Nephron (organoid): Measurements from ENCODE around the gene MICALL2.
"Not testable (repeated sequence)": the region's sequence is repeated elsewhere in the genome, so short reads cannot be mapped to it uniquely, and the experiment has no call there.

Experiments
- H3K27ac Mint-ChIP-seq, 3 experiments: 2 replicates each; pipeline ENCODE4 v1.8.0; 2020; ENCODE audit warnings: mixed read lengths in 3 of 3, mild to moderate bottlenecking in 2 of 3, moderate library complexity in 1 of 3
- H3K27me3 Mint-ChIP-seq: 2 replicates; pipeline ENCODE4 v1.8.0; 2021; ENCODE audit warnings: low read depth, mild to moderate bottlenecking, moderate library complexity, mixed read lengths
- H3K36me3 Mint-ChIP-seq: 2 replicates; pipeline ENCODE4 v1.8.0; 2020; ENCODE audit warnings: low read depth, mixed read lengths
- H3K4me1 Mint-ChIP-seq: 2 replicates; pipeline ENCODE4 v1.8.0; 2020; ENCODE audit warnings: mixed read lengths
- H3K4me3 Mint-ChIP-seq, 3 experiments: 2 replicates each; pipeline ENCODE4 v1.8.0; 2020; ENCODE audit warnings: mild to moderate bottlenecking in 3 of 3, mixed read lengths in 3 of 3, moderate library complexity in 2 of 3
- H3K9me3 Mint-ChIP-seq: 2 replicates; pipeline ENCODE4 v1.8.0; 2020; ENCODE audit warnings: mixed read lengths
- CTCF ChIP-seq, 3 experiments: fragments of 200-600 bp; sonication (generic); IDR thresholded peaks; one replicate each; pipeline ENCODE4 v1.5.0; 2021; ENCODE audit warnings: antibody characterized with exemption in 3 of 3; ENCODE audit not compliant: unreplicated experiment in 3 of 3

MICALL2 gene

GRCh38 chr7:1445341-1445740 is 13.9 kb downstream of the MICALL2 start:
- no peak for TF ChIP-seq CTCF (IDR thresholded peaks at IDR 0.05; ENCODE audit: unreplicated experiment in 3 of 3)
- no peaks in the 10 kb centered on the region for H3K27me3 Mint-ChIP-seq
- no peaks in the 10 kb centered on the region for H3K9me3 Mint-ChIP-seq
- no peaks in the 10 kb centered on the region for H3K4me1 Mint-ChIP-seq
- no peaks in the 10 kb centered on the region for H3K36me3 Mint-ChIP-seq
- no peak overlapping the region for H3K4me3 Mint-ChIP-seq
- no peak overlapping the region for H3K27ac Mint-ChIP-seq

- H3K9me3 Mint-ChIP-seq: no peaks in the 10 kb centered on the region
- H3K27me3 Mint-ChIP-seq: no peaks in the 10 kb centered on the region
- no peak overlapping the region for H3K27ac Mint-ChIP-seq
- H3K36me3 Mint-ChIP-seq: no peaks in the 10 kb centered on the region
- no peaks in the 10 kb centered on the region for H3K4me1 Mint-ChIP-seq
- TF ChIP-seq CTCF (IDR thresholded peaks at IDR 0.05; ENCODE audit: unreplicated experiment in 3 of 3): no peak
- H3K4me3 Mint-ChIP-seq: no peak overlapping the region
Observed at GRCh38 chr7:1444925-1445322, 14.3 kb downstream of the MICALL2 start.

GRCh38 chr7:1444214-1444924 is 14.9 kb downstream of the MICALL2 start:
- Mint-ChIP-seq H3K4me3 (no peak overlapping the region), H3K27ac (no peak overlapping the region)
- TF ChIP-seq CTCF (IDR thresholded peaks at IDR 0.05; ENCODE audit: unreplicated experiment in 3 of 3): no peak

DNA sequence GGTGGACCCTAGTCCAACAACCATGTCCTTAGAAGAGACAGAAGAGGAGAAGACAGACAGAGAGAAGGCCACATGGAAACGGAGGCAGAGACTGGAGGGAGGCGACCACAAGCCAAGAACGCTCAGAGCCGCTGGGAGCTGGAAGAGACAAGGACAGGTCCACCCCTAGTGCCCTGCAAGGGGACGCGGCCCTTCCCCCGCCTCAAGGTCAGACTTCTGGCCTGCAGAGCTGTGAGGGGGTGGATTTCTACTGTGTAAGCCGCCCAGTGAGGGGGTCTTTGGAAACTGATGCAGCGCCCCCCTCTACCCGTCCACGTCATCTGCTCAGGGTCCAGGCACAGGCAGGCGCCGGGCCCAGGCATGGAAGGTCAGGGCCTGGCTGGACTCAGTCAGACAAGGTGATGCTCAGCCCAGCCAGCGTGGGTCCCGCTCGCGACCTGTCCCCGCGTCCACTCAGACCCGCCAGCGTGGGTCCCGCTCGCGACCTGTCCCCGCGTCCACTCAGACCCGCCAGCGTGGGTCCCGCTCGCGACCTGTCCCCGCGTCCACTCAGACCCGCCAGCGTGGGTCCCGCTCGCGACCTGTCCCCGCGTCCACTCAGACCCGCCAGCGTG is 15.6 kb downstream of the MICALL2 start:
- not testable (repeated sequence) for H3K9me3 Mint-ChIP-seq, H3K36me3 Mint-ChIP-seq, H3K27me3 Mint-ChIP-seq, H3K4me1 Mint-ChIP-seq, H3K4me3 Mint-ChIP-seq
- peak overlapping the region in 1 of 3 experiments; percentile 34 for H3K27ac Mint-ChIP-seq

More at GRCh38 chr7:1444214-1444924, 14.9 kb downstream of the MICALL2 start:
- Mint-ChIP-seq H3K9me3 (no peaks in the 10 kb centered on the region), H3K27me3 (no peaks in the 10 kb centered on the region), H3K36me3 (no peaks in the 10 kb centered on the region), H3K4me1 (no peaks in the 10 kb centered on the region)

- TF ChIP-seq CTCF (IDR thresholded peaks at IDR 0.05; ENCODE audit: unreplicated experiment in 3 of 3): no peak
- H3K27me3 Mint-ChIP-seq: no peaks in the 10 kb centered on the region
- H3K9me3 Mint-ChIP-seq: no peaks in the 10 kb centered on the region
- H3K4me1 Mint-ChIP-seq: no peaks in the 10 kb centered on the region
- H3K36me3 Mint-ChIP-seq: no peaks in the 10 kb centered on the region
- no peak overlapping the region for H3K27ac Mint-ChIP-seq
- H3K4me3 Mint-ChIP-seq: no peak overlapping the region
Observed at GRCh38 chr7:1442355-1443124, 16.7 kb downstream of the MICALL2 start.

DNA sequence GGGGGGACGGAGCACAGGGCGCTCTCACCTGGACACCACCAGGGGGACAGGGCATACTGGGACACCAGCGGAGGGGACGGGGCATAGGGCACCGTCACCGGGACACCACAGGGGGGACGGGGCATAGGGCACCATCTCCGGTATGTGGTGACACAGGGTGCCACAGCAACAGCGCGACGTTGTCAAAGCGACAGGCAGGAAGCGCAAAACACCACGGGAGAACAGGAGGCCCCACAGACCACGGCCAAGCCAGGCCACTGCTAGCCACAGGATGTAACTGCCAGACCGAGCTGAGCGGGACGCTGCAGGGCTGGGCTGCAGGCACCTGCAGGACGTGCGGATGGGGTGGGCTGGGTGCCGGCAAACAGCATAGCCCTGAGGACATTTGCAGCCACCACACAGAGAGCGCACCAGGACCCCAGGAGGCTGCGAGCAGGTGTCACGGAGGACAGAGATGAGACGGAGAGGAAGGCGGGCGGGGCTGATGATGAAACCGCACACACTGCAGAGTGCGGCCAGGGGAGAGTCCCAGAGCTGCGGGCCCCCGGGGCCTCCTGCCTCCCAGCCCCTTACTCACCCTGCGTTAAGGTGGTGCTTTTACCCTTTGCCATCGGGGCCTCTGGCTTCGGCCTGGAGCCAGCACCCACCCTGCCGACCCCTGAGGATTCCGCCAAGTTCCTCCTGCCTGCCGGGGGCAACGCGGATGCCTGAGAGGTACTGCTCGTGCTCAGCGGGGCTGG is 17.5 kb downstream of the MICALL2 start:
- TF ChIP-seq CTCF (IDR thresholded peaks at IDR 0.05; ENCODE audit: unreplicated experiment in 3 of 3): no peak
- Mint-ChIP-seq H3K9me3 (no peaks in the 10 kb centered on the region), H3K27me3 (no peaks in the 10 kb centered on the region), H3K4me1 (no peaks in the 10 kb centered on the region), H3K36me3 (no peaks in the 10 kb centered on the region), H3K4me3 (no peak overlapping the region), H3K27ac (no peak overlapping the region)
